Vagina (tissue), 2 donors: ENCODE measurements around the gene DTX4.

Experiments used
- CTCF ChIP-seq, 3 experiments: fragments of 450-650 bp in 2 of 3; fragments of 200-600 bp in 1 of 3; sonication (generic) in 1 of 3; IDR thresholded peaks; one replicate each; pipeline ENCODE4 v1.5.1; 2017 to 2019; ENCODE audit warnings: antibody characterized with exemption in 3 of 3, mild to moderate bottlenecking in 2 of 3, moderate library complexity in 2 of 3
- POLR2A ChIP-seq, 2 donors: fragments of 450-650 bp; IDR thresholded peaks; one replicate each; pipeline ENCODE4 v1.6.1; 2017; ENCODE audit warnings: antibody characterized with exemption in 2 of 2, mild to moderate bottlenecking in 2 of 2, moderate library complexity in 2 of 2

GRCh38 chr11:59180168-59180776 lies 8.3 kb downstream of the DTX4 start:
- no peak for TF ChIP-seq POLR2A (IDR thresholded peaks at IDR 0.05)
- TF ChIP-seq CTCF (IDR thresholded peaks at IDR 0.05): no peak
